Hematopoietic multipotent progenitor cell treated with erythropoietin and hydrocortisone succinate and interleukin-3 and kit ligand, for 8 days (in vitro differentiated cells): Measurements from ENCODE around the gene GATAD2A.

Experiments used
- DNase-seq: peaks from one replicate; pipeline ENCODE4 v3.0.0-alpha.2; 2015

GATAD2A gene

GRCh38 chr19:19514881-19515641 lies 109.6 kb downstream of the GATAD2A start, which contains the start of gene TSSK6:
TSS of gene TSSK6 (minus strand) at chr19:19515548. CDS start at chr19:19515427, 121 bp downstream.
- DNase-seq = no peak

- peak; percentile 95 for DNase-seq
Measured at GRCh38 chr19:19515642-19516519, 110.4 kb downstream of the GATAD2A start, which contains the start of gene NDUFA13. TSS of gene NDUFA13 (plus strand) at chr19:19516225. CDS start at chr19:19516239, 14 bp downstream.

GRCh38 chr19:19517235-19517619 lies 111.8 kb downstream of the GATAD2A start:
- no peak for DNase-seq

GRCh38 chr19:19520989-19521388 lies 115.5 kb downstream of the GATAD2A start:
- no peak for DNase-seq

- DNase-seq = no peak
Measured at GRCh38 chr19:19523177-19523576, 117.7 kb downstream of the GATAD2A start.

GRCh38 chr19:19524053-19524452 lies 118.6 kb downstream of the GATAD2A start:
- no peak for DNase-seq

GRCh38 chr19:19525611-19526380 lies 120.3 kb downstream of the GATAD2A start:
- no peak for DNase-seq

- DNase-seq = no peak
Measured at GRCh38 chr19:19526581-19527370, 121.3 kb downstream of the GATAD2A start.

- no peak for DNase-seq
Measured at GRCh38 chr19:19527371-19527656, 121.8 kb downstream of the GATAD2A start.

GRCh38 chr19:19527674-19528625 lies 122.5 kb downstream of the GATAD2A start:
- no peak for DNase-seq

- no peak for DNase-seq
Measured at GRCh38 chr19:19528721-19529490, 123.4 kb downstream of the GATAD2A start, which contains the start of gene YJEFN3. TSS of gene YJEFN3 (plus strand) at chr19:19528911. CDS start at chr19:19528933, 22 bp downstream.

GRCh38 chr19:19529783-19530422 lies 124.4 kb downstream of the GATAD2A start:
- no peak for DNase-seq

GRCh38 chr19:19530423-19530804 lies 124.9 kb downstream of the GATAD2A start:
- no peak for DNase-seq

GRCh38 chr19:19530889-19531288 lies 125.4 kb downstream of the GATAD2A start:
- DNase-seq = no peak

GRCh38 chr19:19531951-19532805 lies 126.7 kb downstream of the GATAD2A start:
- DNase-seq = peak; percentile 69

GRCh38 chr19:19532806-19533701 lies 127.6 kb downstream of the GATAD2A start:
- no peak for DNase-seq

GRCh38 chr19:19533841-19534240 lies 128.4 kb downstream of the GATAD2A start:
- peak; percentile 61 for DNase-seq
